ENCODE results near the gene MELK.

MELK gene

DNA sequence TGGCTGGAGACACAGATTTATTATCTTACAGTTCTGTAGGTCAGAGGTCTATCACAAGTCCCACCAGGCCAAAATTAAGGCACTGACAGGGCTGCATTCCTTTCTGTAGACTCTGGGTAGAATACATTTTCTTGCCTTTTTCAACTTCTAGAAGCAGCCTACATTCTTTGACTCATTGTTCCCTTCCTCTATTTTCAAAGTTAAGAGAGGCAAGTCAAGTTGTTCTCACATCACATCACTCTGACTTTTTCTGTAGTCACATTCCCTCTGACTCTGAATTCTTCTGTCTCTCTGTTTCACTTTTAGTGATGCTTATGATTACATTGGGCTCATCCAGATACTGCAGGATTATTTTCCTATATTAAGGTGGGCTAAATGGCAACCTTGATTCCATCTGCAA, 119.0 kb downstream of the MELK start:
- TF ChIP-seq, protein P1, sequence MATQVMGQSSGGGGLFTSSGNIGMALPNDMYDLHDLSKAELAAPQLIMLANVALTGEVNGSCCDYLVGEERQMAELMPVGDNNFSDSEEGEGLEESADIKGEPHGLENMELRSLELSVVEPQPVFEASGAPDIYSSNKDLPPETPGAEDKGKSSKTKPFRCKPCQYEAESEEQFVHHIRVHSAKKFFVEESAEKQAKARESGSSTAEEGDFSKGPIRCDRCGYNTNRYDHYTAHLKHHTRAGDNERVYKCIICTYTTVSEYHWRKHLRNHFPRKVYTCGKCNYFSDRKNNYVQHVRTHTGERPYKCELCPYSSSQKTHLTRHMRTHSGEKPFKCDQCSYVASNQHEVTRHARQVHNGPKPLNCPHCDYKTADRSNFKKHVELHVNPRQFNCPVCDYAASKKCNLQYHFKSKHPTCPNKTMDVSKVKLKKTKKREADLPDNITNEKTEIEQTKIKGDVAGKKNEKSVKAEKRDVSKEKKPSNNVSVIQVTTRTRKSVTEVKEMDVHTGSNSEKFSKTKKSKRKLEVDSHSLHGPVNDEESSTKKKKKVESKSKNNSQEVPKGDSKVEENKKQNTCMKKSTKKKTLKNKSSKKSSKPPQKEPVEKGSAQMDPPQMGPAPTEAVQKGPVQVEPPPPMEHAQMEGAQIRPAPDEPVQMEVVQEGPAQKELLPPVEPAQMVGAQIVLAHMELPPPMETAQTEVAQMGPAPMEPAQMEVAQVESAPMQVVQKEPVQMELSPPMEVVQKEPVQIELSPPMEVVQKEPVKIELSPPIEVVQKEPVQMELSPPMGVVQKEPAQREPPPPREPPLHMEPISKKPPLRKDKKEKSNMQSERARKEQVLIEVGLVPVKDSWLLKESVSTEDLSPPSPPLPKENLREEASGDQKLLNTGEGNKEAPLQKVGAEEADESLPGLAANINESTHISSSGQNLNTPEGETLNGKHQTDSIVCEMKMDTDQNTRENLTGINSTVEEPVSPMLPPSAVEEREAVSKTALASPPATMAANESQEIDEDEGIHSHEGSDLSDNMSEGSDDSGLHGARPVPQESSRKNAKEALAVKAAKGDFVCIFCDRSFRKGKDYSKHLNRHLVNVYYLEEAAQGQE (IDR thresholded peaks at IDR 0.05; ENCODE audit: low read depth) = no peak
- TF ChIP-seq EGR1 (IDR thresholded peaks at IDR 0.05) = no peak
- no peak for TF ChIP-seq ZBTB7A (IDR thresholded peaks at IDR 0.05; ENCODE audit: low read depth)
- TF ChIP-seq NFIC (IDR thresholded peaks at IDR 0.05) = no peak
- no peak for TF ChIP-seq TEAD4 (IDR thresholded peaks at IDR 0.05)
- no peak for TF ChIP-seq TCF12 (IDR thresholded peaks at IDR 0.05; ENCODE audit: low read depth)
- no peak for TF ChIP-seq MAX (IDR thresholded peaks at IDR 0.05)
- TF ChIP-seq CREB1 (IDR thresholded peaks at IDR 0.05; ENCODE audit: low read depth) = no peak
- no peak for TF ChIP-seq TAF1 (IDR thresholded peaks at IDR 0.05; ENCODE audit: low read depth)
- no peak for TF ChIP-seq RAD21 (IDR thresholded peaks at IDR 0.05; ENCODE audit: low read depth)
- no peak for TF ChIP-seq FOXM1 (IDR thresholded peaks at IDR 0.05; ENCODE audit: borderline replicate concordance, low read depth)
- TF ChIP-seq CEBPB (IDR thresholded peaks at IDR 0.05) = no peak
- no peak for TF ChIP-seq YY1 (IDR thresholded peaks at IDR 0.05; ENCODE audit: low read depth)
- no peak for TF ChIP-seq EP300 (IDR thresholded peaks at IDR 0.05; ENCODE audit: borderline replicate concordance)
- no peak for TF ChIP-seq USF1 (IDR thresholded peaks at IDR 0.05)

- TF ChIP-seq EGR1 (IDR thresholded peaks at IDR 0.05) (no peak), CREB1 (IDR thresholded peaks at IDR 0.05; ENCODE audit: low read depth) (no peak), RAD21 (IDR thresholded peaks at IDR 0.05; ENCODE audit: low read depth) (no peak), ZBTB7A (IDR thresholded peaks at IDR 0.05; ENCODE audit: low read depth) (no peak), NFIC (IDR thresholded peaks at IDR 0.05) (no peak), CEBPB (IDR thresholded peaks at IDR 0.05) (no peak), EP300 (IDR thresholded peaks at IDR 0.05; ENCODE audit: borderline replicate concordance) (no peak), YY1 (IDR thresholded peaks at IDR 0.05; ENCODE audit: low read depth) (no peak), FOXM1 (IDR thresholded peaks at IDR 0.05; ENCODE audit: borderline replicate concordance, low read depth) (no peak), TEAD4 (IDR thresholded peaks at IDR 0.05) (no peak), TCF12 (IDR thresholded peaks at IDR 0.05; ENCODE audit: low read depth) (no peak), USF1 (IDR thresholded peaks at IDR 0.05) (no peak), MAX (IDR thresholded peaks at IDR 0.05) (no peak), TAF1 (IDR thresholded peaks at IDR 0.05; ENCODE audit: low read depth) (no peak)
- TF ChIP-seq, protein P1 (IDR thresholded peaks at IDR 0.05; ENCODE audit: low read depth) = no peak
Measured at GRCh38 chr9:36698984-36699383, 126.3 kb downstream of the MELK start.

DNA sequence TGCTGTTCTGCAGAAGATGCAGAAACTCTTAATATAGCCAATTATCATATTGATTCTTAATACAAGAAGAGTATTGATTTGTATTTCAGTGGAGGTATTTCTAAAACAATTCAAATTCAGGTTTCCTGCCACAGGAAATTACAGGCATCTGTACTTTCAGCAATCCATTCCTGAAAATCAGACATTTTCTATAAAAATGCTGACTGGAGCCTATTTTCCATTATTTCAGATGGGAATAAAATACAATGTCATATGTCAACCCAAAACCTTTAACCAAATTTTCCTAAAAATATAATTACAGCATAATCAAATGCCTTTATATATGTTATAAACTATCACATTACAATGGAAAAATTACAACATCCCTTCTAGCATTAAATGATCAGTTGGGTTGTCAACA, 131.5 kb downstream of the MELK start:
- TF ChIP-seq TCF12 (IDR thresholded peaks at IDR 0.05; ENCODE audit: low read depth) = no peak
- no peak for TF ChIP-seq CEBPB (IDR thresholded peaks at IDR 0.05)
- no peak for TF ChIP-seq FOXM1 (IDR thresholded peaks at IDR 0.05; ENCODE audit: borderline replicate concordance, low read depth)
- TF ChIP-seq MAX (IDR thresholded peaks at IDR 0.05) = no peak

DNA sequence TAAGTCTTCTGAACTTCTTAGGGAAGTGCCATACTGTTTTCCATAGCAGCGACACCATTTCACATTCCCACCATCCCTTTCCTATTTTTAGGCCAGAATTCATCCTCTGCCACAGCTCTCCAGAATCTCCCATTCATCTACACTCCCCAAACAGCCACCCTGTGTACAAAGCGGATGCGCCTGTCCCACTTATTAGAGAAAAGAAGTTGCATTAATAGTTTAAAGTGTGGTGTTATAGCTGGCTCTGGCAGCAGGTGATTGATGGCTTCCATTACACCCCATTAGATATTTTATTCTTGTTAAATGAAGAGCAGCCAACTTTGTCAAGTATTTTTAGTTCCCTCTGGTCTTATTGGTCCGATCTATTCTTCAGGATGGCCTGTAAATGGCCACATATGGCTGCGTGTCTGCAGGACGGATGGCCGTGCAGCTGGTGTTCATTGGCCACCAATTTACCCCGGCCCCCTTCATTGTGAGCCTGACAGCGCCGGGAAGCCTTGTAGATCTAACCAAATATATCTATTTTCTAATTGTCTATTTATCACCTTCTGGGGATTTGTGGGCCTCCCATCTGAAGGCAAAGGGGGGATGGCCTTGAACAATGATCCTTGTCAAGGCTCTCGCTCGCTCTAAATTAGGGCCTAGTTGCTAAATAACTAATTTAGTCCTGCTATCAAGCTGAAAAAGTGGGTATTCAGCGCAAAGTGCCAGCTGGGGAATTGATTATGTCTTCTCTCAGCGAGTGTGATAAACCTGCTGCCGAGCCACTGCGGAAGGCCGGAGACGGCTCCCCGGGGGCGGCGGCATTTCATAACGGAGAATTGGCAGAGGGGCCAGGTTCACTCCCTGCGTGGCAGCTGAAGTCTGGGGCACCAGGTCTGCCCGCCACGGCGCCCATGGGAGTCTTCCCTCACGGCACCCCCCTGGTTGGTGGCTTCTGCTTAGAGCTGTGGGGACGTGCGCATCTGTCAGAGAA, 141.1 kb downstream of the MELK start:
- TF ChIP-seq YY1 (IDR thresholded peaks at IDR 0.05; ENCODE audit: low read depth) (no peak), FOXM1 (IDR thresholded peaks at IDR 0.05; ENCODE audit: borderline replicate concordance, low read depth) (no peak), EGR1 (IDR thresholded peaks at IDR 0.05) (no peak), TEAD4 (IDR thresholded peaks at IDR 0.05) (no peak), ZBTB7A (IDR thresholded peaks at IDR 0.05; ENCODE audit: low read depth) (no peak), CEBPB (IDR thresholded peaks at IDR 0.05) (no peak)

- TF ChIP-seq, protein P1 (IDR thresholded peaks at IDR 0.05; ENCODE audit: low read depth) = no peak
- TF ChIP-seq USF1 (IDR thresholded peaks at IDR 0.05) = no peak
- no peak for TF ChIP-seq NFIC (IDR thresholded peaks at IDR 0.05)
- no peak for TF ChIP-seq YY1 (IDR thresholded peaks at IDR 0.05; ENCODE audit: low read depth)
- no peak for TF ChIP-seq TCF12 (IDR thresholded peaks at IDR 0.05; ENCODE audit: low read depth)
- no peak for TF ChIP-seq EGR1 (IDR thresholded peaks at IDR 0.05)
Measured at GRCh38 chr9:36716496-36716895, 143.8 kb downstream of the MELK start.
